SK-N-SH (cell line): ENCODE measurements around the gene POLR3C. TPM values are rescaled to one million over a fixed set of nuclear protein-coding genes. Genes with fewer than 3 reads are reported as not detected.

ENCODE experiments used
- CTCF ChIA-PET: fragments of 300-600, 350-600 bp; formaldehyde crosslinking; extraction: SDS; loops from one replicate; lab custom pipeline; 2021; lab: Yijun Ruan, JAX
- POLR2A ChIA-PET: fragments of 350-600 bp; sonication (Branson Sonifier 250); formaldehyde crosslinking; extraction: SDS; loops from one replicate; lab custom pipeline; 2020; ENCODE audit warnings: antibody characterized with exemption, inconsistent platforms; lab: Yijun Ruan, JAX
- DNase-seq: peaks from one replicate; pipeline ENCODE4 v3.0.0; 2012
- H2AFZ ChIP-seq: fragments of 200-600 bp; sonication (generic); 2 replicates; pipeline ENCODE4 v1.8.1; 2016; ENCODE audit warnings: antibody characterized with exemption, mild to moderate bottlenecking, low read depth
- H3F3A ChIP-seq: fragments of 200-600 bp; sonication (generic); replicated peaks from 2 replicates; pipeline ENCODE3; 2016; ENCODE audit warnings: antibody characterized with exemption, mild to moderate bottlenecking; ENCODE audit not compliant: insufficient read depth
- H3K27ac ChIP-seq, 2 experiments: fragments of 200-500 bp in 1 of 2; fragments of 200-600 bp in 1 of 2; sonication (Bioruptor generic) in 1 of 2; sonication (generic), shearing (Covaris generic) in 1 of 2; 2 replicates each; pipeline versions ENCODE4 v1.5.1 to v1.6.1; 2014 to 2016; ENCODE audit warnings: low read depth in 2 of 2, inconsistent platforms in 1 of 2, low read length in 1 of 2, mild to moderate bottlenecking in 1 of 2, mixed read lengths in 1 of 2
- H3K27me3 ChIP-seq: fragments of 200-600 bp; sonication (generic), shearing (Covaris generic); 2 replicates; pipeline ENCODE4 v1.6.1; 2016; ENCODE audit warnings: mixed run types; ENCODE audit not compliant: insufficient read depth
- H3K36me3 ChIP-seq, 2 experiments: fragments of 200-500 bp in 1 of 2; fragments of 200-600 bp in 1 of 2; sonication (Bioruptor generic) in 1 of 2; sonication (generic) in 1 of 2; replicated peaks in 1 of 2; 2 replicates each; pipeline versions ENCODE3 to v1.5.1; 2014 to 2016; ENCODE audit warnings: low read length in 1 of 2, mild to moderate bottlenecking in 1 of 2; ENCODE audit not compliant: insufficient read depth in 2 of 2, control insufficient read depth in 1 of 2
- H3K4me1 ChIP-seq, 2 experiments: fragments of 200-500 bp in 1 of 2; fragments of 200-600 bp in 1 of 2; sonication (Bioruptor generic) in 1 of 2; sonication (generic), shearing (Covaris generic) in 1 of 2; 2 replicates each; pipeline versions ENCODE4 v1.5.1 to v1.6.1; 2014 to 2016; ENCODE audit warnings: low read depth in 1 of 2, low read length in 1 of 2, mixed run types in 1 of 2; ENCODE audit not compliant: insufficient read depth in 2 of 2, control insufficient read depth in 1 of 2
- H3K4me2 ChIP-seq: fragments of 200-600 bp; sonication (generic), shearing (Covaris generic); 2 replicates; pipeline ENCODE4 v1.6.1; 2017; ENCODE audit warnings: mixed run types
- H3K4me3 ChIP-seq, 2 experiments: fragments of 200-500 bp in 1 of 2; fragments of 200-600 bp in 1 of 2; sonication (Bioruptor generic) in 1 of 2; sonication (generic), shearing (Covaris generic) in 1 of 2; 2 replicates each; pipeline versions ENCODE4 v1.5.1 to v1.8.1; 2014 to 2016; ENCODE audit warnings: low read depth in 2 of 2, inconsistent platforms in 1 of 2, low read length in 1 of 2, mild to moderate bottlenecking in 1 of 2, mixed read lengths in 1 of 2, moderate library complexity in 1 of 2
- H3K79me2 ChIP-seq: fragments of 200-600 bp; sonication (generic); 2 replicates; pipeline ENCODE4 v1.8.1; 2017; ENCODE audit warnings: mild to moderate bottlenecking; ENCODE audit not compliant: insufficient read depth
- H3K9ac ChIP-seq: fragments of 200-600 bp; sonication (generic); 2 replicates; pipeline ENCODE4 v1.6.1; 2017; ENCODE audit warnings: mixed run types
- H3K9me2 ChIP-seq: fragments of 200-600 bp; sonication (generic); 2 replicates; pipeline ENCODE4 v1.6.1; 2017; ENCODE audit warnings: mixed run types
- H3K9me3 ChIP-seq: fragments of 200-600 bp; sonication (generic); 2 replicates; pipeline ENCODE4 v1.6.1; 2017; ENCODE audit warnings: mixed run types, mild to moderate bottlenecking, moderate library complexity
- H4K20me1 ChIP-seq: fragments of 200-600 bp; sonication (generic); 2 replicates; pipeline ENCODE4 v1.6.1; 2017; ENCODE audit warnings: mild to moderate bottlenecking, mixed run types; ENCODE audit not compliant: insufficient read depth
- CHD2 ChIP-seq: fragments of 150-350 bp; IDR thresholded peaks from 2 replicates; pipeline ENCODE4 v1.6.1; 2018; ENCODE audit warnings: low read length; ENCODE audit not compliant: partially characterized antibody
- CTCF ChIP-seq: fragments of 200-600 bp; sonication (generic); IDR thresholded peaks from 2 replicates; pipeline ENCODE4 v1.6.1; 2017; ENCODE audit warnings: antibody characterized with exemption, mild to moderate bottlenecking, moderate library complexity
- ELF1 ChIP-seq: IDR thresholded peaks from 2 replicates; pipeline ENCODE4 v1.4.0; 2012
- FOSL2 ChIP-seq: IDR thresholded peaks from 2 replicates; pipeline ENCODE4 v1.4.0; 2012; ENCODE audit warnings: low read depth, mild to moderate bottlenecking, moderate library complexity, borderline replicate concordance
- FOXJ3 ChIP-seq: sonication (generic); formaldehyde crosslinking; IDR thresholded peaks from 2 replicates; pipeline ENCODE4 v1.5.1; 2020; ENCODE audit warnings: mild to moderate bottlenecking, missing genetic modification reagents
- FOXM1 ChIP-seq: IDR thresholded peaks from 2 replicates; pipeline ENCODE4 v1.4.0; 2012; ENCODE audit warnings: low read depth, mild to moderate bottlenecking
- GABPA ChIP-seq: IDR thresholded peaks from 2 replicates; pipeline ENCODE4 v1.4.0; 2012; ENCODE audit warnings: low read depth, mild to moderate bottlenecking
- NFIC ChIP-seq: IDR thresholded peaks from 2 replicates; pipeline ENCODE4 v1.4.0; 2012; ENCODE audit warnings: borderline replicate concordance
- RAD21 ChIP-seq: IDR thresholded peaks from 2 replicates; pipeline ENCODE4 v1.6.1; 2012; ENCODE audit warnings: mild to moderate bottlenecking, low read length
- RCOR1 ChIP-seq: fragments of 150-350 bp; IDR thresholded peaks from 2 replicates; pipeline ENCODE4 v1.6.1; 2017; ENCODE audit warnings: antibody characterized with exemption, low read length
- SMC3 ChIP-seq: IDR thresholded peaks from 2 replicates; pipeline ENCODE4 v1.6.1; 2012; ENCODE audit warnings: low read depth, low read length, improper control_type of control experiment
- USF1 ChIP-seq: IDR thresholded peaks from 2 replicates; pipeline ENCODE4 v1.4.0; 2012; ENCODE audit warnings: low read depth, borderline replicate concordance
- WGBS: methylation state at CpG from one replicate; pipeline ENCODE4 v1.1.6; 2017; ENCODE audit warnings: low lambda C conversion rate; 5-methylcytosine and 5-hydroxymethylcytosine counted together
- polyA plus RNA-seq, 3 experiments: library from polyadenylated mRNA; depleted of rRNA; stranded (reverse); fragments of >200 nt; gene quantifications; 2 replicates each; pipeline ENCODE4 v1.2.3, GENCODE V29; 2012
- TF ChIP-seq, protein P1 (sequence below): IDR thresholded peaks from 2 replicates; pipeline ENCODE4 v1.6.1; 2012; ENCODE audit warnings: mild to moderate bottlenecking, low read depth, low read length, moderate library complexity
- TF ChIP-seq, protein P2 (sequence below): fragments of 150-350 bp; IDR thresholded peaks from 2 replicates; pipeline ENCODE4 v1.6.1; 2017; ENCODE audit warnings: antibody characterized with exemption, low read length, low read depth, borderline replicate concordance

The POLR3C gene
- polyA plus RNA-seq, 1 of the 3 experiments (the other 2 are of a cell fraction), result 34.1 TPM

DNA sequence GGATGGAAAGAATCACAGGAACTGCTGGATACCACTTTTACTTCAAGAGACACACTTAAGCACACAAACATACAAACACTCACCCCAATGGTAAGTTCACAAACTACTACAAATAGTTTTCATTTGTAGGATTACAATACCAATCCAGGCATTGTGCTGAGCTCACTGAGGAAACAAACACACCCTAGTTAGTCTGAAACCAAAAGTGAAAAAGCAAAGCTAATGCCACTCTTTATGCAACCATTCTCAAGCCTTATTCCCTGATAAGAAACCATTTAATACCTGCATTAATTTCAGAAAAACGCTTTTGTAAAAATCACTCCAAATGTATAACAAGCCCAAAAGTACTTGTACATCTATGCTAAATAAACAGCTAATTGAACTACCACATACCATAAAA is 38.5 kb upstream of the POLR3C start:
- no peak overlapping the region for H3K4me3 ChIP-seq
- no peaks in the 10 kb centered on the region for H3K27me3 ChIP-seq
- no peaks in the 10 kb centered on the region for H3K9me3 ChIP-seq
- H3K9me2 ChIP-seq, result no peaks in the 10 kb centered on the region
- TF ChIP-seq ELF1 (no peak), RCOR1 (no peak), FOXM1 (no peak), RAD21 (no peak)
- TF ChIP-seq, protein P1, sequence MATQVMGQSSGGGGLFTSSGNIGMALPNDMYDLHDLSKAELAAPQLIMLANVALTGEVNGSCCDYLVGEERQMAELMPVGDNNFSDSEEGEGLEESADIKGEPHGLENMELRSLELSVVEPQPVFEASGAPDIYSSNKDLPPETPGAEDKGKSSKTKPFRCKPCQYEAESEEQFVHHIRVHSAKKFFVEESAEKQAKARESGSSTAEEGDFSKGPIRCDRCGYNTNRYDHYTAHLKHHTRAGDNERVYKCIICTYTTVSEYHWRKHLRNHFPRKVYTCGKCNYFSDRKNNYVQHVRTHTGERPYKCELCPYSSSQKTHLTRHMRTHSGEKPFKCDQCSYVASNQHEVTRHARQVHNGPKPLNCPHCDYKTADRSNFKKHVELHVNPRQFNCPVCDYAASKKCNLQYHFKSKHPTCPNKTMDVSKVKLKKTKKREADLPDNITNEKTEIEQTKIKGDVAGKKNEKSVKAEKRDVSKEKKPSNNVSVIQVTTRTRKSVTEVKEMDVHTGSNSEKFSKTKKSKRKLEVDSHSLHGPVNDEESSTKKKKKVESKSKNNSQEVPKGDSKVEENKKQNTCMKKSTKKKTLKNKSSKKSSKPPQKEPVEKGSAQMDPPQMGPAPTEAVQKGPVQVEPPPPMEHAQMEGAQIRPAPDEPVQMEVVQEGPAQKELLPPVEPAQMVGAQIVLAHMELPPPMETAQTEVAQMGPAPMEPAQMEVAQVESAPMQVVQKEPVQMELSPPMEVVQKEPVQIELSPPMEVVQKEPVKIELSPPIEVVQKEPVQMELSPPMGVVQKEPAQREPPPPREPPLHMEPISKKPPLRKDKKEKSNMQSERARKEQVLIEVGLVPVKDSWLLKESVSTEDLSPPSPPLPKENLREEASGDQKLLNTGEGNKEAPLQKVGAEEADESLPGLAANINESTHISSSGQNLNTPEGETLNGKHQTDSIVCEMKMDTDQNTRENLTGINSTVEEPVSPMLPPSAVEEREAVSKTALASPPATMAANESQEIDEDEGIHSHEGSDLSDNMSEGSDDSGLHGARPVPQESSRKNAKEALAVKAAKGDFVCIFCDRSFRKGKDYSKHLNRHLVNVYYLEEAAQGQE, result no peak
- DNase-seq, result no peak
- H3K27ac ChIP-seq, result no peak overlapping the region
- H4K20me1 ChIP-seq, result no peaks in the 10 kb centered on the region
- peaks cover 18% of the 10 kb centered on the region for H3F3A ChIP-seq
- H3K36me3 ChIP-seq, result peaks cover 6 to 13% of the 10 kb centered on the region in 2 experiments
- ChIA-PET POLR2A (no interaction called here), CTCF (interaction anchor here (0.8 to 1.4 kb wide), 2 partner anchors 22 to 64 kb away, joined by 3 to 5 read pairs; no protein-coding TSS in a partner anchor)
- peaks cover 0 to 13% of the 10 kb centered on the region in 2 experiments; a peak in 1 of 4 replicates for H3K4me1 ChIP-seq
- no peak overlapping the region for H3K9ac ChIP-seq
- no peak overlapping the region for H2AFZ ChIP-seq
- H3K4me2 ChIP-seq, result no peak overlapping the region
- peaks cover 17% of the 10 kb centered on the region for H3K79me2 ChIP-seq
- 91% methylated on average over 1 of the region's 1 CpG for WGBS

- CTCF ChIA-PET, result interaction anchor here (0.8 to 1.4 kb wide), 2 partner anchors 21 to 64 kb away, joined by 3 to 5 read pairs; no protein-coding TSS in a partner anchor
- Histone ChIP-seq H3K9me3 (no peaks in the 10 kb centered on the region), H3K4me2 (no peak overlapping the region), H3K9ac (no peak overlapping the region), H3F3A (peaks cover 18% of the 10 kb centered on the region), H3K4me3 (no peak overlapping the region), H3K36me3 (peaks cover 6 to 13% of the 10 kb centered on the region in 2 experiments), H3K9me2 (no peaks in the 10 kb centered on the region), H3K27ac (no peak overlapping the region), H3K27me3 (no peaks in the 10 kb centered on the region), H4K20me1 (no peaks in the 10 kb centered on the region), H3K79me2 (peaks cover 18% of the 10 kb centered on the region), H2AFZ (no peak overlapping the region), H3K4me1 (peaks cover 0 to 13% of the 10 kb centered on the region in 2 experiments; a peak in 1 of 4 replicates)
- DNase-seq, result no peak
- TF ChIP-seq FOXM1 (no peak), CHD2 (no peak), RCOR1 (no peak), FOXJ3 (CRISPR knock-in tag) (no peak), FOSL2 (no peak), USF1 (no peak), SMC3 (no peak), NFIC (no peak), GABPA (no peak), CTCF (no peak), RAD21 (no peak)
- TF ChIP-seq, protein P2, sequence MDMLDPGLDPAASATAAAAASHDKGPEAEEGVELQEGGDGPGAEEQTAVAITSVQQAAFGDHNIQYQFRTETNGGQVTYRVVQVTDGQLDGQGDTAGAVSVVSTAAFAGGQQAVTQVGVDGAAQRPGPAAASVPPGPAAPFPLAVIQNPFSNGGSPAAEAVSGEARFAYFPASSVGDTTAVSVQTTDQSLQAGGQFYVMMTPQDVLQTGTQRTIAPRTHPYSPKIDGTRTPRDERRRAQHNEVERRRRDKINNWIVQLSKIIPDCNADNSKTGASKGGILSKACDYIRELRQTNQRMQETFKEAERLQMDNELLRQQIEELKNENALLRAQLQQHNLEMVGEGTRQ, result no peak
- TF ChIP-seq, protein P1, result no peak
- POLR2A ChIA-PET, result no interaction called here
- WGBS, result 29% methylated on average over 1 of the region's 1 CpG
Measured at GRCh38 chr1:145786271-145786670, 37.7 kb upstream of the POLR3C start.
